ENCODE results near the gene CCNYL1. TPM values are rescaled to one million over a fixed set of nuclear protein-coding genes. Genes with fewer than 3 reads are reported as not detected.
A peak's percentile ranks its signal among the peaks of the same experiment; 100 is the strongest.

Gene CCNYL1
- total RNA-seq, 4 donors from 2014 or later = 14.8 to 22.2 (median 17.9) TPM

- H3K9me3 ChIP-seq = no peaks in the 10 kb centered on the region
- intact Hi-C loops (cut with DNase I) = no loop called here
- H3K27ac ChIP-seq = no peak overlapping the region
- no peak overlapping the region for H3K4me3 ChIP-seq (replicated peaks in 1 of 3)
- no peaks in the 10 kb centered on the region for H3K27me3 ChIP-seq
- WGBS, 2 donors = 80 to 88% methylated on average over 13 of the region's 13 CpGs
- TF ChIP-seq CTCF (IDR thresholded peaks at IDR 0.05) (no peak), POLR2A (IDR thresholded peaks at IDR 0.05) (no peak)
- DNase-seq = no peak
- H3K4me1 ChIP-seq = peaks cover 15 to 16% of the 10 kb centered on the region in 2 donors
- H3K36me3 ChIP-seq = no peaks in the 10 kb centered on the region
Measured at GRCh38 chr2:207772081-207772843, 60.8 kb downstream of the CCNYL1 start.

GRCh38 chr2:207772844-207773205 lies 61.4 kb downstream of the CCNYL1 start:
- no peaks in the 10 kb centered on the region for H3K36me3 ChIP-seq
- H3K27me3 ChIP-seq = no peaks in the 10 kb centered on the region
- H3K4me1 ChIP-seq = peaks cover 9 to 10% of the 10 kb centered on the region in 2 donors
- 92 to 95% methylated on average over 13 of the region's 13 CpGs for WGBS, 2 donors
- H3K9me3 ChIP-seq = no peaks in the 10 kb centered on the region
- TF ChIP-seq POLR2A (IDR thresholded peaks at IDR 0.05) = no peak
- TF ChIP-seq CTCF (IDR thresholded peaks at IDR 0.05) = no peak
- intact Hi-C loops (cut with DNase I) = no loop called here
- no peak overlapping the region for H3K27ac ChIP-seq
- H3K4me3 ChIP-seq (replicated peaks in 1 of 3) = no peak overlapping the region
- no peak for DNase-seq

- no peak for DNase-seq
- Histone ChIP-seq H3K27ac (no peak overlapping the region), H3K27me3 (no peaks in the 10 kb centered on the region), H3K4me1 (peaks cover 0 to 3% of the 10 kb centered on the region in 2 donors), H3K4me3 (replicated peaks in 1 of 3) (no peak overlapping the region), H3K36me3 (no peaks in the 10 kb centered on the region), H3K9me3 (no peaks in the 10 kb centered on the region)
- TF ChIP-seq CTCF (IDR thresholded peaks at IDR 0.05) (no peak), POLR2A (IDR thresholded peaks at IDR 0.05) (no peak)
- intact Hi-C loops (cut with DNase I) = no loop called here
- 88 to 92% methylated on average over 3 of the region's 3 CpGs for WGBS, 2 donors
Measured at GRCh38 chr2:207775473-207775872, 64.0 kb downstream of the CCNYL1 start.

- Histone ChIP-seq H3K9me3 (no peaks in the 10 kb centered on the region), H3K36me3 (no peaks in the 10 kb centered on the region), H3K27me3 (no peaks in the 10 kb centered on the region), H3K4me1 (no peaks in the 10 kb centered on the region), H3K4me3 (replicated peaks in 1 of 3) (no peak overlapping the region), H3K27ac (no peak overlapping the region)
- WGBS, 2 donors = 71 to 78% methylated on average over 6 of the region's 6 CpGs
- intact Hi-C loops (cut with DNase I) = no loop called here
- peak in 1 of 2 donors; percentile 14 for DNase-seq
- TF ChIP-seq CTCF (IDR thresholded peaks at IDR 0.05) = no peak
- TF ChIP-seq POLR2A (IDR thresholded peaks at IDR 0.05) = no peak
Measured at GRCh38 chr2:207777124-207777523, 65.7 kb downstream of the CCNYL1 start.

- no peak for DNase-seq
- WGBS, 2 donors = 82 to 98% methylated on average over 4 of the region's 4 CpGs
- no peak overlapping the region for H3K4me3 ChIP-seq (replicated peaks in 1 of 3)
- intact Hi-C loops (cut with DNase I) = no loop called here
- H3K9me3 ChIP-seq = no peaks in the 10 kb centered on the region
- no peaks in the 10 kb centered on the region for H3K36me3 ChIP-seq
- no peak for TF ChIP-seq POLR2A (IDR thresholded peaks at IDR 0.05)
- H3K4me1 ChIP-seq = peaks cover 0 to 9% of the 10 kb centered on the region in 2 donors
- no peaks in the 10 kb centered on the region for H3K27me3 ChIP-seq
- H3K27ac ChIP-seq = no peak overlapping the region
Measured at GRCh38 chr2:207778298-207778882, 67.0 kb downstream of the CCNYL1 start.

Data from thyroid gland (tissue), 4 donors.